Fibroblast of skin of left biceps (primary cell): ENCODE results near the gene TENM3.
A peak's percentile ranks its signal among the peaks of the same experiment; 100 is the strongest.
"Not testable (repeated sequence)": the region's sequence is repeated elsewhere in the genome, so short reads cannot be mapped to it uniquely, and the experiment has no call there.

ENCODE experiments used
- DNase-seq, 2 experiments: peaks; one replicate each; pipeline ENCODE4 v3.0.0-alpha.2; 2013; ENCODE audit warnings: low read depth in 2 of 2

Gene TENM3

GRCh38 chr4:182337366-182337765 is 94.2 kb downstream of the TENM3 start:
- DNase-seq = no peak

GRCh38 chr4:182338063-182338462 is 94.9 kb downstream of the TENM3 start:
- peak; percentile 41 to 52 for DNase-seq

- peak; percentile 40 to 41 for DNase-seq
These were observed 95.5 kb downstream of the TENM3 start for GRCh38 chr4:182338746-182339145.

GRCh38 chr4:182339221-182339641 is 96.0 kb downstream of the TENM3 start:
- no peak for DNase-seq

DNA sequence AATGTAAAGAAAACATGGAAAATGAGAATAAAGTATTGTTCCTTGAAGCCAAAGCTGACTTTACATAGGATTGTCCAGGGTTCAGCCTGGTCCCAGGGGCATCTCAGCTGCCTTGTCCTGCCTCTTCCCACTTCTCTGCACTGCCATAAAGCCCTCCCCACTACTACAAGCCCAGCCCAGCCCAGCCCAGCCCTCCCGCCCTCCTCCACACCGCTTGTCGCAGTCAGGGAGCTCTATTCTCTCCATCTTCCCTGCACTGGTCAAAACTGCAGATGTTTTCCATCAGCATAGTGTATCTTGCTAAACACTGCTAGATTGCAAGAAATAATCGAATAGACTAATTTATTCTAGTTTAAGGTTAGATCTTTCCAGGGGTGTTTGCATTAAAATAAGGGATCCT is 100.3 kb downstream of the TENM3 start:
- no peak for DNase-seq

- DNase-seq = no peak
These were observed 101.8 kb downstream of the TENM3 start for GRCh38 chr4:182344968-182345367.

- DNase-seq = no peak
These were observed 103.0 kb downstream of the TENM3 start for GRCh38 chr4:182346250-182346649.

DNA sequence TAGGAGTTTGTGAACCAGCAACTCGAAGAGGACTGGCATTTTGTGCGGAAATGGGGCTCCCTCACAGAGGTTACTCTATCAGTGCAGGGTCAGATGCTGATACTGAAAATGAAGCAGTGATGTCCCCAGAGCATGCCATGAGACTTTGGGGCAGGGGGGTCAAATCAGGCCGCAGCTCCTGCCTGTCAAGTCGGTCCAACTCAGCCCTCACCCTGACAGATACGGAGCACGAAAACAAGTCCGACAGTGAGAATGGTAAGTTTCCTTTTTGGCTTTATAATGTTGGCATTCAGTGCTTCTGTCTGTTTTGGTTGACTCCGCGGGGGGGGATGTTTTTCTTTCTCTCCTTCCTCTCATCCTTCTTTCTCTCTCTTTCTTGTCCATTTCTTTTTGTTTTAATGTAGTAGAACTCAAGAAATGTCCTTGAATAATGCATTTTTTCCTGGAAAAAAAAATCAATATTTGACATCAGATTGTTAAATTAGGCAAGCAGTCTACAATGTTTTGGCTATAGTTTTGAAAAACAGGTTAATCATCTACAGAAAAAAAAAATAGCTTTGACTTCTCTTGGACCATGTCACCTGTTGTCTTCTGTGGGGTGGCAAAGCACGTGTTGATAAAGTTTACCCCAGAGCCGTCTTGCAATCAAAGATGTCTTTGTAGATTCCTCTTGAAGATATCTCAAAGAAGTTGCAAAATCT is 103.6 kb downstream of the TENM3 start:
- DNase-seq = no peak

DNA sequence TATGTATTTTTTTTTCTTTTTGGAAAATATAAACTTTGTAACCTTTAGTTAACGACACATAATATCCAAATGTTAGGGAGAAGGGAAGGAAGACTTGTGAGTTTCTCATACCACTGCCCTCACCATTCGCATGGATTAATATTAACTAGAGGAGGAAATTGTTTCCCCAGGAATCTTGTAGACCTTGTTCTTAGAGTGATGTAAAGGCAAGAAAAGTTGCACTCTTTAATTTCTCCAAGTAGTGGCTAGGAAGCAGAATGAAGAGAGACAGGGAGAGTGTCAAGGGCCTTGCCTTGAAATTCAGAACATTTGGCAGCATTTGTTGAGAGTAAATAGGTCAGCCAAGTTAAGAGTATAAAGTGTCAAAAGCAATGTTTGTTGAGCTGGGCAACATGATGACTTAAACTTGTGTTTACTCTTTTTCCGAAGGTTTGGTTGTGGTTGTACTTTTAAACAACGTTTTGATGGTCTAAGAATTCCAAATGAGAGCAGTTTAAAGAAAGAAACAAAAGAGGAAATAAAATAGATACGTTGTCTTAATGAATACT is 105.7 kb downstream of the TENM3 start:
- DNase-seq = no peak

DNA sequence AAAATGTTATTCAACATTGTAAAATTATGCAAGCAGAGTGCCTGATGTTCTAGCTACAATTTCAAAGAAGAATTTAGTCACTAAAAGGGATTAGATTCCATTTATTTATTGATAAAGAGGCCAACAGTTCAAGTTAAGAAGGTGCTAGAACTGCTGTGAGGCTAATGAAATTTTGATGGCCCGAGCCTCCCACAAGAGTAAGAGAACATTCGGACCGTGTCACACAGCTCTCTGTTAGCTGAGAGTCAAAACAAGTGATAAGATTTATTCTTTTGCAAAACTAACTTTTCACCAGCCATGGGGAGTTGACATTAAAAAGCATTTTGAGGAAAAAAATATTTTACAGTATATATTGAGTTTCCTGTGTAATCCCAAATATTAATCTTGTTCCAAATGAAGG is 106.8 kb downstream of the TENM3 start:
- DNase-seq = no peak

GRCh38 chr4:182351485-182351884 is 108.3 kb downstream of the TENM3 start:
- DNase-seq = no peak

GRCh38 chr4:182354106-182354505 is 110.9 kb downstream of the TENM3 start:
- DNase-seq = no peak

DNA sequence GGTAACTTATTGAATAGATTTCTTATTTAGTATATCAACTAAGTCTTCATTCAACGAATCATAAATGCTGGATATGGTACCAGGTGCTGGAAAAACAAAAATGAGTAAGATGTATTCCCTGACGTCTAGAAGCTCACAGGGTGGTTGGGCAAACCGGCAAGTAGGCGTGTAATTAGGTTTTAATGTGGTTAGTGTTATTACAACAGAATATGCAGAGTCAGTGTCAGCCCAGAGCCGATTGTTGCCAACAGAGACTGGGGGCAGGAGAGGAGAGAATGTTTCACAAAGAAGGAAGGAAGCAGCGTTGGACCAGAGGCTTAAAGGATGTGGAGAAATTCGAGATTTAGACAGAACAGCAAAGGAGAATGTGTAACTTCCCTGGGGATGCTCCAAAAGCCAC is 111.7 kb downstream of the TENM3 start:
- DNase-seq = no peak

GRCh38 chr4:182367153-182367552 is 124.0 kb downstream of the TENM3 start:
- DNase-seq = no peak

GRCh38 chr4:182369211-182369610 is 126.0 kb downstream of the TENM3 start:
- peak in 1 of 2 experiments; percentile 11 for DNase-seq

- no peak for DNase-seq
These were observed 127.3 kb downstream of the TENM3 start for GRCh38 chr4:182370491-182370890.

DNA sequence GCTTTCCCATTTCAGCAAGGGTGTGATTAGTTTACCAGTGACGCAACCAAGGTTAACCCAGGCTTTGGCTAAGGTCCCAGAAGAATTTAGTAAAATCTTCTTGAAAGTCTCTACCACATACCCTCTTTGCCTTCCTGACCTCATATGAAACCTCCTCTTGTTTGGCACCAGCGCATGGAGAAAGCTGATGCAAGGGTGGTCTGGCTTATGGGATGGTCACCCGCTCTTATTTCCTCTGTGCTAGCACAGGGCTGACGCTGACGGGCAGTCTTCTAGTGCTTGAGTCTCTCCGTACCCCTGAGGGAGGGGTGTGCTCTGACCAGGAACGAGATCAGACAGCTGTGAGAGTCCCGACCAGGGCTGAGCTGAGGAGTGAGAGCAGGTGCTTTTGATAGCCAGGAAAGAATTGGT is 137.6 kb downstream of the TENM3 start:
- no peak for DNase-seq

DNA sequence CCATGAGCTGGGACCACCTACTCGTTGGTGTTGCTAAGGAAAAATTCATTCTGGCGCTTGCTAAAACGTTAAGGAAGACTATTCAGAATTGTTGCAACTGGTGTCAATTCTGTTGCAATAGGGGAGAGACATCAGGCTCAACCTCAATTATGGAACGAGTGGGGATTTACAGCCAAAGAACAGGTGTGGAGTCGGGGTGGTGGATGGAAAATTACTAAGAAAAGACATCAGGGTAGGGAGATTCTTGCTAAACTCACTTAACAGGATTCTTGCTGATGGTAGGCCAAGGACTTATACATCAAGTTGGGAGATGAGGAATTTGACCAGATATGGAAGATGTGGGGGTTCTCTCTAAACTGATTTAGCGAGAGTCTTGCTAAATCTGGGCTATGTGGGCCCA is 139.7 kb downstream of the TENM3 start:
- no peak for DNase-seq

DNA sequence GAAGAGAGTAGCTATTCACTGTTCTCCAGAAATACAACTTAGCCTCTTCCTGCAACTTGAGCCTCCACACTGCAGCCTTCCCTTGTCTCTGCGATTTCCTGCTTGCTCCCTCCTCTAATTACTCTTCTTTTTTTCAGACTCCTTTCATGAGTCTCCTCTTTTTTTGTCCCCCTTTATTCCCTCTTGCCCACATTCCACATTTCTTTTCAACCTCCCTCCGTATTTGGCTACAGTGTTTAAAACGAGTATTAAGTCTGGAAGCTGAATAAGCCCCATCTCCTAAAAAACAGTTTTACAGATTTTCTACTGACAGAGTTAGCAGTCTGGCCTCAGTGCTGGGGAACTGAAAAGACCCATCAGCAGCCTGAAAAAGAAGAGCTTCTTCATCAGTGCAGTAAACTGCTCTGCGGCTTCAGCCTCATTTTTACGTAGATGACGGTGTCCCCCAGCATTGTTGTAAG is 141.5 kb downstream of the TENM3 start:
- no peak for DNase-seq

GRCh38 chr4:182385897-182386296 is 142.7 kb downstream of the TENM3 start:
- DNase-seq = no peak

DNA sequence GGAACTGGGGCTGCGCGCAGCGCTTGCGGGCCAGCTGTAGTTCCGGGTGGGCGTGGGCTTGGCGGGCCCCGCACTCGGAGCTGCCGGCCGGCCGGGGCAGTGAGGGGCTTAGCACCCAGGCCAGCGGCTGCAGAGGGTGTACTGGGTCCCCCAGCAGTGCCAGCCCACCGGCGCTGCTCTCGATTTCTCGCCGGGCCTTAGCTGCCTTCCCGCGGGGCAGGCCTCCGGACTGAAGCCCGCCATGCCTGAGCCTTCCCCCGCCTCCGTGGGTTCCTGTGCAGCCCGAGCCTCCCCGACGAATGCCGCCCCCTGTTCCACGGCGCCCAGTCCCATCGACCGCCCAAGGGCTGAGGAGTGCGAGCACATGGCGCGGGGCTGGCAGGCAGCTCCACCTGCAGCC is 143.4 kb downstream of the TENM3 start:
- DNase-seq = not testable (repeated sequence)

DNA sequence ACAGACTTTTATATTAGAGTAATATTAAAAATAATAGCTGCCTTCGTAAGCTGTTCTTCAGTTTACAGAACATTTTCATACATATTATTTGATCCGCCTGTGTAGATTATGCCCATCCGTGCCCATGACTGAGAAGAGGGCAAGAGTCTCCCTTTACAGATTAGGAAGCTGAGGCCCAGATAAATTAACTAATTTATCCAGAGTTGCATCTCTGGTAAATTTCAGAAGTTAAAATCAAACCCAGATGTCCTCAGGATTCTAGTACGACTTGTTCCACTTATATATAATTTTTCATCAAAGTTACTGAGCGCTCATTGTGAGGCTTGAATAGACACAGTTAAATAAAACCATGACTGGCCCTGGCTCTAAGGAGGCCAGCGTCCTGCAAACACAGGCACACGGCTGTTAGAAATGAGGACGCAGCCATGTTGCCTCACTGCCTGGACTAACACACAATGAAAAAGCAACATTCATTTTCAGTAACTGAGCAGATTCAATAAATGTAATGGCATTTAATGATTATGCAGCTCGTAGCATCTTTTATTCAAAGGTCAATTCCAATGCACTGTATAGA is 148.0 kb downstream of the TENM3 start:
- DNase-seq = no peak

DNA sequence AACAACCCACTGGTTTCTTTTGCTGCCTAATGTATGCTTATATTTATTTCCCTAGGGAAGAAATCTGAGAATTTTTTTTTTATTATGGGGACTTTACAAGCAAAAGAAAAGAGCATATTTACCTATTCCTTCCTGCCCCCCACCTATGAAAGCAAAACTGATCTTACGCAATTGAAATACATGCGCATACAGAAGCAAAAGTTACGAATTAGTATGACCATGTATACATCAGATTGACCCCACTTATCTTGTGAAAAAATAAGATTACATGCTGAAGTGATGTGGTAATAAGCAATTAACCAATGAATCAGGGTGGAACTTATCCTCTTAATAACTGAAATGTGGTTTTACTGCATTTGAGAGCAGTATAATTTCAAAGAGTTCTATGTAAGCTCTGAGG is 151.0 kb downstream of the TENM3 start:
- DNase-seq = no peak
